Measurements from ENCODE around the gene DLGAP1.
A peak's percentile ranks its signal among the peaks of the same experiment; 100 is the strongest.
"Not testable (repeated sequence)": the region's sequence is repeated elsewhere in the genome, so short reads cannot be mapped to it uniquely, and the experiment has no call there.

The DLGAP1 gene

GRCh38 chr18:3605486-3605952 lies 849.6 kb downstream of the DLGAP1 start:
- no peak for DNase-seq (ENCODE audit: low read depth in 2 of 2)

DNA sequence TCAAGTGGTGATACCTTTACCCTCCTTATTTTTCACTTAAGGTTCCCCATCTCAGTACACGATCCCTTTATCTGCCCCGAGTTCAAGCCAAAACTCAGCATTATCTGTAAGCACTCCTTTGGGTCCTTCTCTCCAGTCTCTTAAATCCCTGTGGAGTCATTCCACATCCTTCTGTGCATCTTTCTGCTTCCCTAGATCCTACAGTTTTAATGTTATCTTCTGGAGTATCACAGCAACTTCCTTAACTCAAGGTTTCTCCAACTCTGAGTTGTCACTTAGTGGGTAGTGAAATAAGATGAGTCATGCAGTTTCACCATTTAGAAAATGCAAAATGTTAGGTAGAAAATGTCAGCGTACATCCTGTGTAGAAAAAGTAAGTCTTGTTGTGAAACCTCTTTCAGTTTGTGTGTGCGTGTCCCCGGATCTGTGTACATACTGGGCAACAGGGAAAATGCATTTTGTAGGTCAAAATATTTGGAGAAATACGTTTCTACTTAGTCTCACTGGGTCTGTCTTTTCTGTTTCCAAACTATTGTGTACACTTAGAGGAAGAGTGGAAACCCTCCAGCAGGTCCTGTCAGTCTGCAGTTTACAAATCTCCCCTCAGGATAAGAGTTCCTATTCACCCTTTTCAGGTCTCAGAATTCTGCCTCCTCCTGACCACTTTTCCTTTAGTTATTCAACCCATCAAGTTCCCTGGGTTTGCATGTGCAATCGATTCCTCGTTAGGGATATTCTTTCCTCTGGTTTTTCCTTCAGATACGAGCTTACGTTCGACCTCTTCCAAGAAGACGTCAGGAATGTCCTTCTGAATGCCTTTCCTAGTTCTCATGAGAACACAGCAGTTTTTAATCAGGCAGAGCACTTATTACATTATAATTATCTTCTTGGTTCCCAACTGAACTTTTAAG lies 850.4 kb downstream of the DLGAP1 start:
- DNase-seq (ENCODE audit: low read depth in 2 of 2) = no peak

- DNase-seq (ENCODE audit: low read depth in 2 of 2) = no peak
These were observed 850.9 kb downstream of the DLGAP1 start for GRCh38 chr18:3604235-3604497.

- DNase-seq (ENCODE audit: low read depth in 2 of 2) = no peak
These were observed 851.5 kb downstream of the DLGAP1 start for GRCh38 chr18:3603421-3604234.

GRCh38 chr18:3601106-3601755 lies 853.9 kb downstream of the DLGAP1 start:
- not testable (repeated sequence) for DNase-seq (ENCODE audit: low read depth in 2 of 2)

DNA sequence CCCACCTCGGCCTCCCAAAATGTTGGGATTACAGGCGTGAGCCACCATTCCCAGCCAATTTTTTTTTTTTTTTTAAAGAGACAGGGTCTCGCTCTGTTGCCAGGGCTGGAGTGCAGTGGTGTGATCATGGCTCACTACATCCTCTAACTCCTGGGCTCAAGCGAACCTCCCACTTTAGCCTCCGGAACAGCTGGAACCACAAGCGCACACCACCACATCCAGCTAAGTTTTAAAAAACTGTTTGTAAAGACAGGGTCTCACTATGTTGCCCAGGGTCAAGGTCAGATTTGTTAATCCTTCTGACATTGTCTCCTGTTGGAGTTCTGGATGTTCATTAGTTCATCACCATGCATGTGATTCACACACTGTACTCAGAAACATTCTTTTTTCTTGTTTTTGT lies 855.2 kb downstream of the DLGAP1 start:
- no peak for DNase-seq (ENCODE audit: low read depth in 2 of 2)

GRCh38 chr18:3599195-3599594 lies 855.9 kb downstream of the DLGAP1 start:
- DNase-seq (ENCODE audit: low read depth in 2 of 2) = no peak

- DNase-seq (ENCODE audit: low read depth in 2 of 2) = no peak
These were observed 856.5 kb downstream of the DLGAP1 start for GRCh38 chr18:3598581-3598980.

DNA sequence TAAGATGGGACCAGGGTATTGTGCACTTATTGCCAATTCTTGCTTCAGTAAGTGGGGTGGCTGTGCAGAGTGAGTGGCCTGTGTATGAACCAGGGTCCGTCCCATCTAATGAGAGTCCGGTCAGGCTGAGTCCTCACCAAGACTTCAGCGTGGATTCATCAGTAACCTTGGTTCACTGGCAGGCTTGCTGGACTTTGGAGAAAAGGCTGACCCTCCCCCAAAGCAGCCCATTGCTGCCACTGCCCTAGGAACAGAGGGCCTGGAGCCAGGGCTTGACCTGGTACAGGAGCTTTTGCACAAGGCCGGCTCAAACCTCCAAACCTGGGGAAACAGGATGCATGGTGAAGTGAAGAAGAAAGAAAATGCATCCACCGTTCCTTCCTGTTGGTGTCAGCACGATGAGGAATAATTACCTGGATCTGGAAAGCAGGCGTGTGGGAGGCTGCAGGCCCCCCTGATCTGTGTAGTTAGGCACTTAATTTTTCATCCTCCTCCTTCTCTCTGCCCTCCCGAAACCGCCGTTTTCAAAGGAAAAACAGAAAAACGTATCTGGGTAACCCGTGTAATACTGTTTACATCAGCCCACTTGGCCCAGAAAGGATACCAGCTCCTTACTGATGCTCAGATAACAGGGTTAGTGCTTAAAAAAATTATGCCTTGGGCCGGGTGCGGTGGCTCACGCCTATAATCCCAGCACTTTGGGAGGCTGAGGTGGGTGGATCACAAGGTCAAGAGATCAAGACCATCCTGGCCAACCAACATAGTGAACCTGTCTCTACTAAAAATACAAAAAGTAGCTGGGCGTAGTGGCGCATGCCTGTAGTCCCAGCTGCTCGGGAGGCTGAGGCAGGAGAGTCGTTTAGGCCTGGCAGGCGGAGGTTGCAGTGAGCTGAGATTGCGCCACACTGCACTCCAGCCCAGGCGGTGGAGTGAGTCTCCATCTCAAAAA lies 857.4 kb downstream of the DLGAP1 start:
- DNase-seq (ENCODE audit: low read depth in 2 of 2) = no peak

DNA sequence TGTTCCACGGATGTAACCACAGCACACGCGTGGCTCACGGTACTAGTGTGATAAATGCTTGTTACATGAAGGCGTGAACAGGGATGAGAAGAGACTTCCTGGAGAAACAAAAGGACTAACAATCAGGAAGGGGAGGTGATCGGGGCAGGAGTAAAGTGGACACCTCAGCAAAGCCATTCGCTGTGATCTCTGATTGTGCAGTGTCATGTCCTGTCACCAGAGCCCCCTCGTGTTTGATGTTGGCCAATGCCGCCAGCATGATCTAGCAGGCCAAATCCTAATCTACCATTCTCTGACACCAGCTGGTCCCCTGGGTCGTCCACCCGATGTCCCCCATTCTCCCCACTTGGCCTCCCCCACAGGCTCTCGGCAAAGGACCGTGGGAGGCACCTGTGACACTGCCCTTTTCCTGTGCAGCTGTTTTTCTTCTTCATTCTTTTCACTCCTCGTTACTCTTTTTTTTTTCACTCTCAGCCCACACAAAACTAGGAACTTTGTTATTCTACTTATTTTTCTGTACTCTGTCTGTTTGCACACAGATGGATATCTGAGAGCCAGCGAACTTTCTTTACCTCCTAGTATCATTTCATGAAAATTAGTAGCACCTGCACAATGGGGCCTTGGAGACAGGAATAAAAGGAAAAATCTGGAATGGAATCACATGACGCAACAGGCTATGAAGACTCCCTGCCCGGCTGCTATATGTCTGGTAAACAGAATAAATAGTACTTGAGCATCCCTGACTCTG lies 858.3 kb downstream of the DLGAP1 start:
- no peak for DNase-seq (ENCODE audit: low read depth in 2 of 2)

GRCh38 chr18:3596324-3596636 lies 858.8 kb downstream of the DLGAP1 start:
- no peak for DNase-seq (ENCODE audit: low read depth in 2 of 2)

DNA sequence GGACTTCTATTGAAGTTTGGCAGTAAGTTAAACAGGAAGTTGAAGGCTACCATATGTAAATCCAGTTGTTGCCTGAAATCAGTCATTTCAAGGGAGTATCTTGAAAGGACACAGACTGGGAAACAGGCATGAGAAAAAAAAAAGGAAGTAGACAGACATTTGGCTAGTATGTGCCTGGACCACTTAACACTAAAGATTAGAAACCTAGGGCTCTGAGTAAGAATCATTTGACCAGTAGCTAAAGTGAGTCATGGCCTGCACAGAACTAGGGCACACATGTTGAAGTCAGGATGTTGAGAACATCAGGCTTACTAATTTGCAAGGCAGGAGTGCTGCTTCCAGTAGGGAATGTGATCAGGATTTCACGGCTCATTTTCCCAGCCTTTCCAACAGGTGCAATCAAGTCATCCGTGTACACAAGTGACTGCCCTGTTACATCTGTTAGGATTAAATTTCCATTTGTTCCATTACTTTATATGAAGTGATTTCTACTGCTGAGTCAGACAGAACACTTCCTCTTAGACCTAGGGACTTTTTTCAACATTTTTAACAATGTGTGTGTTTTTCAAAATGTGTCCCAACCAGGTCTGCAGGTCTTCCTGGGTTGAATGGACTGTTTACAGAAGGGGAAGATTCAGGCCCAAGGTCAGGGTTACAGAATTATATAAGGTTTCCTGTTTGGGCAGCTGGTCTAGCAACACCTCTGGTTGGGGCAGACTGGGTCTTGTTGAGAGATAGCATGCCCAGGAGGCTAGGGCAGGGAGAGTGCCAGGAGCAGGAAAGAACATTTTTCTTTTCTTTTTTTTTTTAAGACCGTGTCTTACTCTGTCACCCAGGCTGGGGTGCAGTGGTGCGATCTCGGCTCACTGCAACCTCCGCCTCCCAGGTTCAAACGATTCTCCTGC lies 859.5 kb downstream of the DLGAP1 start:
- DNase-seq (ENCODE audit: low read depth in 2 of 2) = no peak

GRCh38 chr18:3594760-3595368 lies 860.2 kb downstream of the DLGAP1 start:
- DNase-seq (ENCODE audit: low read depth in 2 of 2) = no peak

- peak; percentile 71 to 79 for DNase-seq (ENCODE audit: low read depth in 2 of 2)
These were observed 861.0 kb downstream of the DLGAP1 start for GRCh38 chr18:3593904-3594759.

- DNase-seq (ENCODE audit: low read depth in 2 of 2) = no peak
These were observed 861.7 kb downstream of the DLGAP1 start for GRCh38 chr18:3593381-3593903.

GRCh38 chr18:3592864-3593263 lies 862.2 kb downstream of the DLGAP1 start:
- no peak for DNase-seq (ENCODE audit: low read depth in 2 of 2)

DNA sequence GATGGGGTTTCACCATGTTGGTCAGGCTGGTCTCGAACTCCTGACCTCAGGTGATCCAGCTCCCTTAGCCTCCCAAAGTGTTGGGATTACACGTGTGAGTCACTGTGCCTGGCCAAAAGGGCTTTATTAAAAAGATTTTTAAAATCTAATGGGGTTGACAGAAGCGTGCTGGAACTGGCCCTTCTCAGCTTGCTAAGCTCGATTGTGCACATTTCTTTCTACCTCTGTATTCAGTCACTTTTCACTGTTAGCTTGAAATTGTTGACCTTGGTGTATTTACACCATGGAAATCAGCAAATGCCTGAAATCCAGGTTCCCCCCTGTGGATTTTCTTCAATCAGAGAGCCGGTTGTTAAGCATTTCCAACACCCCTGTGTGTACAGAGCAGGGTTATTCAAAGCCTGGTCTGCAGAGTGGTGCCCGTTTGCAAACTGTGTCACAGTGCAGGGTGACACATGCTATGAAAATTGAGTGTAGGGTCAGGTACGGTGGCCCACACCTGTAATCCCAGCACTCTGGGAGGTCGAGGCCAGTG lies 864.9 kb downstream of the DLGAP1 start:
- no peak for DNase-seq (ENCODE audit: low read depth in 2 of 2)

All from stimulated activated CD4-positive, alpha-beta T cell treated with anti-CD3 and anti-CD28 coated beads, Interleukin-1b, Interleukin-23, amount 100 ng/mL, for 1 hour (primary cell).